Measurements from ENCODE around the gene TMUB1.

DNA sequence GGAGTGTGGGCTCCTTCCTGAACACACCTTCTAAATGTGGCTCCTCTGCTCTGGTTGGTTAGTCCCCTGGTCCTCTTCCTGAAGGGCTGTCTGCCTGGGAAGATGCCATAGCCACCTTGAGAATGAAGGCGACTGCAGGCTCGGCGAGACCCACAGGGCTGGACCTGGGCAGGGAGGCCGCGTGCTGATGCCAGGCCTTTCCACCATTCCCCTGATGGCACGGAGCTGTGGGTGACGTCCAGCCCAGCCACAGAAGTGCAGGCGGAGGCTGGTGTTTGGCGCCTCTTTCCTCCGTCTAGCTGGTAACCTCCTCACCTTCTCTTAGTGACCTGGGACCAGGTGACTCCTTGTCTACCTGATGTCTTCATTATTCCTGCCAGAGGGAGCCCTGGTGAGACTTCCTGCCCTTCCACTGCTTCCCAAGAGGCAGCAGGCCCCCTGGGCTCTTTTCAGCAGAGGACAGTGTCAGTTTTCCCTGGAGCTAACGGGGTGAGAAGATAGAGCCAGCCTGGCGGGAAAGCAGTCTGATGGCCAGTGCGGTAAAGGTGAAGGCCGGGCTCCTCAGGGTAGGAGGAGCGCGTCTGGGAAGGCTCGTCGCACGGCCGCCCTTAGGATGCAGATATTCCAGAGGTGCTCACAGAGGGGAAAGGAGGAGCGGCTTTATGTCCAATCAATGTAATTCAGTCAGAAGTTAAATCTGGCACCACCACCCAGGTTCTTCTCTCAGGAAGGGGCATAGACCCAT, 49.3 kb upstream of the TMUB1 start:
- TF ChIP-seq, protein P1, sequence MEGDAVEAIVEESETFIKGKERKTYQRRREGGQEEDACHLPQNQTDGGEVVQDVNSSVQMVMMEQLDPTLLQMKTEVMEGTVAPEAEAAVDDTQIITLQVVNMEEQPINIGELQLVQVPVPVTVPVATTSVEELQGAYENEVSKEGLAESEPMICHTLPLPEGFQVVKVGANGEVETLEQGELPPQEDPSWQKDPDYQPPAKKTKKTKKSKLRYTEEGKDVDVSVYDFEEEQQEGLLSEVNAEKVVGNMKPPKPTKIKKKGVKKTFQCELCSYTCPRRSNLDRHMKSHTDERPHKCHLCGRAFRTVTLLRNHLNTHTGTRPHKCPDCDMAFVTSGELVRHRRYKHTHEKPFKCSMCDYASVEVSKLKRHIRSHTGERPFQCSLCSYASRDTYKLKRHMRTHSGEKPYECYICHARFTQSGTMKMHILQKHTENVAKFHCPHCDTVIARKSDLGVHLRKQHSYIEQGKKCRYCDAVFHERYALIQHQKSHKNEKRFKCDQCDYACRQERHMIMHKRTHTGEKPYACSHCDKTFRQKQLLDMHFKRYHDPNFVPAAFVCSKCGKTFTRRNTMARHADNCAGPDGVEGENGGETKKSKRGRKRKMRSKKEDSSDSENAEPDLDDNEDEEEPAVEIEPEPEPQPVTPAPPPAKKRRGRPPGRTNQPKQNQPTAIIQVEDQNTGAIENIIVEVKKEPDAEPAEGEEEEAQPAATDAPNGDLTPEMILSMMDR (IDR thresholded peaks at IDR 0.05), result no peak
- TF ChIP-seq POLR2A (IDR thresholded peaks at IDR 0.05), result no peak

All from thyroid gland (tissue), 4 donors.